CD14-positive monocyte (primary cell): Measurements from ENCODE around the gene CPEB3. TPM values are rescaled to one million over a fixed set of nuclear protein-coding genes. Genes with fewer than 3 reads are reported as not detected.

Experiments
- DNase-seq, 3 donors: peaks; one replicate each; pipeline ENCODE4 v3.0.0-alpha.2; 2011 to 2022
- H2AFZ ChIP-seq: 2 replicates; pipeline ENCODE4 v1.6.0; 2012; ENCODE audit warnings: mild to moderate bottlenecking, low read depth, low read length, inconsistent platforms; ENCODE audit not compliant: insufficient read depth, poor library complexity, severe bottlenecking
- H3K27ac ChIP-seq, 2 donors: 1 replicate in 1 of 2; 2 replicates in 1 of 2; pipeline ENCODE4 v1.5.1; 2012 to 2013; ENCODE audit warnings: low read length in 2 of 2, control low read depth in 1 of 2, inconsistent platforms in 1 of 2, low read depth in 1 of 2, mild to moderate bottlenecking in 1 of 2
- H3K27me3 ChIP-seq, 2 donors: one replicate each; pipeline versions ENCODE4 v1.6.0 to v1.6.1; 2011 to 2013; ENCODE audit warnings: low read length in 2 of 2; ENCODE audit not compliant: control insufficient read depth in 2 of 2, insufficient read depth in 2 of 2
- H3K36me3 ChIP-seq, 2 donors: replicated peaks in 1 of 2; 1 replicate in 1 of 2; 2 replicates in 1 of 2; pipeline versions ENCODE4 v1.5.1 to v1.6.1; 2012 to 2013; ENCODE audit warnings: low read length in 2 of 2, control low read depth in 1 of 2, inconsistent platforms in 1 of 2, mild to moderate bottlenecking in 1 of 2; ENCODE audit not compliant: insufficient read depth in 2 of 2, control insufficient read depth in 1 of 2
- H3K4me1 ChIP-seq, 2 donors: 1 replicate in 1 of 2; 2 replicates in 1 of 2; pipeline versions ENCODE4 v1.5.1 to v1.6.1; 2012 to 2013; ENCODE audit warnings: low read length in 2 of 2, control low read depth in 1 of 2, inconsistent platforms in 1 of 2, mild to moderate bottlenecking in 1 of 2, moderate library complexity in 1 of 2; ENCODE audit not compliant: insufficient read depth in 2 of 2, control insufficient read depth in 1 of 2
- H3K4me2 ChIP-seq: replicated peaks from 2 replicates; pipeline ENCODE3; 2012; ENCODE audit warnings: low read length, moderate library complexity, mild to moderate bottlenecking; ENCODE audit not compliant: poor library complexity, severe bottlenecking; ENCODE audit errors: extremely low read depth
- H3K4me3 ChIP-seq, 3 experiments: fragments of 200-600 bp in 1 of 3; sonication (generic) in 1 of 3; replicated peaks in 1 of 3; 1 replicate in 2 of 3; 2 replicates in 1 of 3; pipeline ENCODE4 v1.5.1; 2011 to 2013; ENCODE audit warnings: low read length in 3 of 3, mild to moderate bottlenecking in 3 of 3, control low read depth in 2 of 3, low read depth in 2 of 3, inconsistent platforms in 1 of 3, moderate library complexity in 1 of 3
- H3K79me2 ChIP-seq: 2 replicates; pipeline ENCODE4 v1.6.0; 2012; ENCODE audit warnings: mild to moderate bottlenecking, control low read depth, inconsistent platforms, low read length, moderate library complexity; ENCODE audit not compliant: insufficient read depth
- H3K9ac ChIP-seq: 2 replicates; pipeline ENCODE4 v1.6.0; 2017; ENCODE audit warnings: low read length, mild to moderate bottlenecking; ENCODE audit not compliant: insufficient read depth, poor library complexity, severe bottlenecking
- H3K9me3 ChIP-seq, 2 donors: replicated peaks in 1 of 2; 1 replicate in 1 of 2; 2 replicates in 1 of 2; pipeline versions ENCODE4 v1.5.1 to v1.6.1; 2012 to 2013; ENCODE audit warnings: low read length in 2 of 2, control low read depth in 1 of 2; ENCODE audit not compliant: control insufficient read depth in 1 of 2, insufficient read depth in 1 of 2
- H4K20me1 ChIP-seq: 2 replicates; pipeline ENCODE4 v1.6.0; 2012; ENCODE audit warnings: mild to moderate bottlenecking, low read length, control low read depth, moderate library complexity; ENCODE audit not compliant: insufficient read depth
- H3K27ac Mint-ChIP-seq, 7 donors: one replicate each; pipeline ENCODE4 v1.8.0; 2020; ENCODE audit warnings: mild to moderate bottlenecking in 7 of 7, mixed read lengths in 7 of 7, moderate library complexity in 6 of 7, inconsistent platforms in 2 of 7
- H3K27me3 Mint-ChIP-seq, 3 donors: one replicate each; pipeline ENCODE4 v1.8.0; 2021 to 2022; ENCODE audit warnings: low read depth in 3 of 3, mild to moderate bottlenecking in 3 of 3, mixed read lengths in 3 of 3, moderate library complexity in 3 of 3, inconsistent platforms in 1 of 3
- H3K36me3 Mint-ChIP-seq, 2 donors: one replicate each; pipeline ENCODE4 v1.8.0; 2020; ENCODE audit warnings: mixed read lengths in 2 of 2, inconsistent platforms in 1 of 2, mild to moderate bottlenecking in 1 of 2
- H3K4me1 Mint-ChIP-seq: one replicate; pipeline ENCODE4 v1.8.0; 2020; ENCODE audit warnings: mild to moderate bottlenecking, mixed read lengths
- H3K4me3 Mint-ChIP-seq, 2 donors: one replicate each; pipeline ENCODE4 v1.8.0; 2020; ENCODE audit warnings: mild to moderate bottlenecking in 2 of 2, mixed read lengths in 2 of 2, moderate library complexity in 1 of 2
- H3K9me3 Mint-ChIP-seq, 7 donors: one replicate each; pipeline ENCODE4 v1.8.0; 2020 to 2022; ENCODE audit warnings: mixed read lengths in 7 of 7, mild to moderate bottlenecking in 6 of 7, moderate library complexity in 6 of 7, inconsistent platforms in 2 of 7
- CTCF ChIP-seq: fragments of 200-600 bp; IDR thresholded peaks from one replicate; pipeline ENCODE4 v1.8.0; 2022; ENCODE audit warnings: antibody characterized with exemption, mild to moderate bottlenecking
- WGBS: methylation state at CpG from one replicate; pipeline ENCODE4 v1.1.5; 2013; ENCODE audit warnings: missing lambda C conversion rate; ENCODE audit not compliant: insufficient coverage; 5-methylcytosine and 5-hydroxymethylcytosine counted together
- intact Hi-C, 2 donors: fragments of 100-400 bp; cut with micrococcal nuclease; formaldehyde crosslinking; loops; one replicate each; pipeline versions ENCODE4 v1.15.0 to v1.15.1; 2023
- polyA plus RNA-seq, 3 donors: library from polyadenylated mRNA; depleted of rRNA in 1 of 3; unstranded in 2 of 3; stranded (reverse) in 1 of 3; fragments of 300-500 nt in 2 of 3; fragments of >200 nt in 1 of 3; fragmentation: Illumina TruSeq in 2 of 3; gene quantifications; 1 replicate in 2 of 3; 2 replicates in 1 of 3; pipeline ENCODE4 v1.2.3, GENCODE V29; 2012 to 2021

The CPEB3 gene
- polyA plus RNA-seq, 3 donors, result 1.8 to 2.9 (median 2.1) TPM

GRCh38 chr10:92242380-92242779 lies 48.5 kb downstream of the CPEB3 start:
- Histone ChIP-seq H3K9me3 (no peaks in the 10 kb centered on the region), H3K4me1 (peaks cover 34 to 43% of the 10 kb centered on the region in 2 donors), H3K9ac (no peak overlapping the region), H3K79me2 (peaks cover 23% of the 10 kb centered on the region), H3K36me3 (no peaks in the 10 kb centered on the region), H3K4me2 (no peak overlapping the region), H2AFZ (no peak overlapping the region), H3K4me3 (no peak overlapping the region), H4K20me1 (peaks cover 9% of the 10 kb centered on the region), H3K27ac (no peak overlapping the region), H3K27me3 (no peaks in the 10 kb centered on the region)
- no CpG with 5 or more reads among the region's 2 CpGs for WGBS
- peaks cover 0 to 4% (median 0%) of the 10 kb centered on the region in 3 donors for H3K27me3 Mint-ChIP-seq
- H3K4me1 Mint-ChIP-seq, result peaks cover 40% of the 10 kb centered on the region
- no peak for TF ChIP-seq CTCF
- H3K36me3 Mint-ChIP-seq, result peaks cover 7 to 8% of the 10 kb centered on the region in 2 donors
- H3K9me3 Mint-ChIP-seq, result peaks cover 0 to 3% (median 0%) of the 10 kb centered on the region in 7 donors
- H3K27ac Mint-ChIP-seq, result no peak overlapping the region
- no peak overlapping the region for H3K4me3 Mint-ChIP-seq
- intact Hi-C loops, result no loop called here
- no peak for DNase-seq

GRCh38 chr10:92241501-92241900 lies 49.4 kb downstream of the CPEB3 start:
- H3K27ac ChIP-seq, result peak overlapping the region in 1 of 2 donors; percentile 89
- H2AFZ ChIP-seq, result peak overlapping the region; percentile 86

More at GRCh38 chr10:92241501-92241900, 49.4 kb downstream of the CPEB3 start:
- peak overlapping the region in 1 of 3 experiments; percentile 89 for H3K4me3 ChIP-seq
- Mint-ChIP-seq H3K4me1 (peaks cover 47% of the 10 kb centered on the region), H3K4me3 (peak overlapping the region; percentile 93 to 99), H3K27ac (peak overlapping the region in 4 of 7 donors; percentile 89 to 97 (median 94)), H3K27me3 (peaks cover 0 to 4% (median 0%) of the 10 kb centered on the region in 3 donors), H3K36me3 (peaks cover 12 to 13% of the 10 kb centered on the region in 2 donors), H3K9me3 (peaks cover 0 to 3% (median 0%) of the 10 kb centered on the region in 7 donors)
- intact Hi-C loops, result loop anchor here in 1 of 2 donors (2.0 kb wide), 1 partner anchor 49 kb away; the partner anchor contains the start of genes CPEB3 and MARCHF5
- H4K20me1 ChIP-seq, result peaks cover 16% of the 10 kb centered on the region
- no peak for TF ChIP-seq CTCF
- no peaks in the 10 kb centered on the region for H3K27me3 ChIP-seq
- DNase-seq, result no peak
- H3K79me2 ChIP-seq, result peaks cover 32% of the 10 kb centered on the region
- no peaks in the 10 kb centered on the region for H3K36me3 ChIP-seq
- H3K4me1 ChIP-seq, result peaks cover 39 to 49% of the 10 kb centered on the region in 2 donors
- H3K9ac ChIP-seq, result no peak overlapping the region
- WGBS, result no CpG with 5 or more reads among the region's 1 CpG
- peak overlapping the region; percentile 95 for H3K4me2 ChIP-seq
- H3K9me3 ChIP-seq, result no peaks in the 10 kb centered on the region
